ENCODE data around the gene CBARP. TPM values are rescaled to one million over a fixed set of nuclear protein-coding genes. Genes with fewer than 3 reads are reported as not detected.
"Not testable (repeated sequence)": the region's sequence is repeated elsewhere in the genome, so short reads cannot be mapped to it uniquely, and the experiment has no call there.

The CBARP gene
- total and polyA plus RNA-seq, 9 donors = 0.84 to 2.9 (median 1.8) TPM

DNA sequence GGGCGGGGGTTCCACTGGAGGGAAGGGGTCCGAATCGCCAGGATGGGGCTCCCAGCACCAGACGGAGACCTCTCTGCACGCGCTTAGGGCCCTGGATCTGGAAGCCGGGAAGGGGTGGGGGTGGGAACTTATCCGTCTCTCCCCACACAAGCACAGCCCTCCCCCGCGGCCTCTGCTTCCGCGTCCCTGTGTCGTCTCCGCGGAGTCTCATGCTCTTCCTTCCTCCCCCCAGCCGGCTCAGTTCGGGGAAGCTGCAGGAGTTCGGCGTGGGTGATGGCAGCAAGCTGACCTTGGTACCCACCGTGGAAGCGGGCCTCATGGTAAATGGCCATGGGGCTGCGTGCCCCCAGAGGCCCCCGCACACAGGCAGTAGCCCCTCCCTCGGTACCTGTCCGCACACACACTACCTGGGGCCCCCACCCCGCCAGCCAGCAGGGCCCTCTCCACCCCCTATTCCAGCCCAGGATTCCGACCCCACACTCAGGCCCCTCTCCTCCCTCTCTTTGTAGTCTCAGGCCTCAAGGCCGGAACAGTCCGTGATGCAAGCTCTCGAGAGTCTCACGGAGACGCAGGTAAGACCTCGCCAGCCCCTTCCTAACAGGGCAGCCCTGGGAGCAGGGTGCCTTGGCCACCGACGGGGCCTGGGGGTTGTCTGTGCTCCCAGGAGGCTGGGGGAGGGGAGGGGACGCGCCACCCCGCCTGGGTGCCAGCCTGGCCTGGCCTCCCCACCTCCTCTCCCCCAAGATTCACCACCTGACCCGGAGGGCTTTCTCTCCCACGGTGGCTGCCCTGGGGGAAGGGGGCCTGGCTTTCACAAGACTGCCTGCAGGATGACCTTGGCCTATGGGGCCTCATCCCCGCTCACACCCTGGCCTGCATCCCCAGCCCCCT, 13.8 kb upstream of the CBARP start:
- Histone ChIP-seq H3K27me3 (ENCODE audit: control insufficient read depth, insufficient read depth, low read length) (no peaks in the 10 kb centered on the region), H3K27ac (ENCODE audit: low read length) (peak overlapping the region; percentile 92), H3K4me3 (ENCODE audit: low read length) (peak overlapping the region; percentile 66), H3K9me3 (replicated peaks; ENCODE audit: control insufficient read depth, low read depth, low read length) (no peaks in the 10 kb centered on the region), H3K4me1 (ENCODE audit: control insufficient read depth, insufficient read depth, low read length) (peaks cover 62% of the 10 kb centered on the region), H3K36me3 (ENCODE audit: control insufficient read depth, insufficient read depth, low read length) (peaks cover 39% of the 10 kb centered on the region)
- 3% methylated on average over 24 of the region's 41 CpGs for WGBS (ENCODE audit: insufficient coverage)
- DNase-seq = peak; percentile 87

DNA sequence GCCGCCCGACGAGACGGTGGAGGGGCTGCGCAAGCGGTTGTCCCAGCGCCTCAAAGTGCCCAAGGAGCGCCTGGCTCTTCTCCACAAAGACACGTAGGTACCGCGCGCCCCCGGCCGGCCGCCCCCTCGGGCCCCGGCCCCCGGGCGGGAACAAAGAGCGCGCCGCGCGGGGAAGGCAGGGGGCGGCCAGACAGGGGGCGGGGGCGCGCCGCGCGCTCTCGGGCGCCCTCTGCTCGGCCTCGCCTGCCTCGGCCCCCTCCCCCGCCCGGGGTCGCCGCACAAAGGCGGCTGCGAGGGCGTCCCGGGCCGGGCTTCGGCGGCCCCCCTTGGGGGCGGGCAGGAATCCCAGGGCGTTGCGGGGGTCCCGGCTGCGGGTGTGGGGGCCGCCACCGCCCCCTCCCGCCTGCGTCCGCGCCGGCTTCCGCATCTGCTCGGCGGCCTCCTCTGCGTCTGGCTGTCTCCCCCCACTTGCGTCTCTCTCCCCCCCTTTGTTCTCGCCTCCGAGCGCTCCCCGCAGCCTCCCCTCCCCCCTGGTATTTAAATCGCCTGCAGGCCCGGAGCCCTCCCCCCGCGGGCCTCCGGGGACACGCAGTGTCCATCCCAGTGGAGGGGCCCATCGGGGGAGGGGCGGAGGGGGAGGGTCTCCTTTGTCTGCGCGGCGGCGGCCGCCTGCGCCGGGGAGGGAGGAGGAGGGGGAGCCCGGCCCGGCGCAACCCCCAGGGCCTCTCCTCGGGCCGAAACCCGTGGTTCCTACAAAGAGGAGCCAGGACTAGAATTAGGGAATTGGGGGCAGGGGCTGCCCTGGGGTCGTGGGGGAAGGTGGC, 12.8 kb upstream of the CBARP start:
- under 1% methylated on average over 58 of the region's 90 CpGs for WGBS (ENCODE audit: insufficient coverage)
- H3K27me3 ChIP-seq (ENCODE audit: control insufficient read depth, insufficient read depth, low read length) = no peaks in the 10 kb centered on the region
- peak; percentile 83 for DNase-seq
- peak overlapping the region; percentile 92 for H3K27ac ChIP-seq (ENCODE audit: low read length)
- H3K36me3 ChIP-seq (ENCODE audit: control insufficient read depth, insufficient read depth, low read length) = peaks cover 32% of the 10 kb centered on the region
- peaks cover 65% of the 10 kb centered on the region for H3K4me1 ChIP-seq (ENCODE audit: control insufficient read depth, insufficient read depth, low read length)
- no peaks in the 10 kb centered on the region for H3K9me3 ChIP-seq (replicated peaks; ENCODE audit: control insufficient read depth, low read depth, low read length)
- peak overlapping the region; percentile 66 for H3K4me3 ChIP-seq (ENCODE audit: low read length)

GRCh38 chr19:1249990-1250436, 12.2 kb upstream of the CBARP start:
- Histone ChIP-seq H3K27me3 (ENCODE audit: control insufficient read depth, insufficient read depth, low read length) (no peaks in the 10 kb centered on the region), H3K4me3 (ENCODE audit: low read length) (peak overlapping the region; percentile 66), H3K27ac (ENCODE audit: low read length) (peak overlapping the region; percentile 74), H3K36me3 (ENCODE audit: control insufficient read depth, insufficient read depth, low read length) (peaks cover 26% of the 10 kb centered on the region), H3K9me3 (replicated peaks; ENCODE audit: control insufficient read depth, low read depth, low read length) (no peaks in the 10 kb centered on the region), H3K4me1 (ENCODE audit: control insufficient read depth, insufficient read depth, low read length) (peaks cover 67% of the 10 kb centered on the region)
- WGBS (ENCODE audit: insufficient coverage) = under 1% methylated on average over 67 of the region's 67 CpGs
- no peak for DNase-seq

DNA sequence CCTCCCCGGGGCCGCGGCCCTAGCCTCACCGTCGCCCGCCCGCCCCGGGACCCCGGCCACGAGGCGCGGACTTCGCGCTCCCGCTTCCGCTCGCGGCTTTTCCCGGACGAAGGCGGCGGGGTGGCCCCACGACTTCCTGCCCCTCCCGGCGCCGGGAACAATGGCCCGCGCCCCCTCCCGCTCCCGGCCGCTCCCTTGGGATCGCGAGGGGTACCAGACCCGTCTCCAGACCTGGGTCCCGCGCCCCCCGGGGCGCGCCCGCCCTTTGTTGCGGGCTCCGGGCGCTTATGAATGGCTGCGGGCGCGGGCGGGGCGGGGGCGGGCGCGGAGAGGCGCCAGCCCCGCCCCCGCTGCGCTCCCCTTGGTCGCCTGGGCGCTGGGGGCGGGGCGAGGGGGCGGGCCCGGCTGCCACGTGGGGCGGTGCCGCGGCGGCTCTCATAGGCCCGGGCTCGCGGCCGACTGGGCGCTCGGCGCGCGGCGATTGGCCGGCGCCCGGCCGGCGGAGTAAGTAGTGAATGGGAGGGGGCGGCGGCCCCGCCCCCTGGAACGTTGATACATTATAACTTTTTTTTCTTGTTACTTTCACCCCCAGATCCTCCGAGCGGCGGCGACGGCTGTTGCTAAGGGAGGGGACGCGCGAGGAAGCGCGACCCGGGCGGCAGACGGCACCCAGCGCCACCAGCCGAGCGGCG, 11.6 kb upstream of the CBARP start:
- no peaks in the 10 kb centered on the region for H3K9me3 ChIP-seq (replicated peaks; ENCODE audit: control insufficient read depth, low read depth, low read length)
- H3K27ac ChIP-seq (ENCODE audit: low read length) = peak overlapping the region; percentile 94
- H3K27me3 ChIP-seq (ENCODE audit: control insufficient read depth, insufficient read depth, low read length) = no peaks in the 10 kb centered on the region
- peak; percentile 99 for DNase-seq
- H3K4me1 ChIP-seq (ENCODE audit: control insufficient read depth, insufficient read depth, low read length) = peaks cover 67% of the 10 kb centered on the region
- 0% methylated on average over 73 of the region's 102 CpGs for WGBS (ENCODE audit: insufficient coverage)
- peak overlapping the region; percentile 66 for H3K4me3 ChIP-seq (ENCODE audit: low read length)
- peaks cover 24% of the 10 kb centered on the region for H3K36me3 ChIP-seq (ENCODE audit: control insufficient read depth, insufficient read depth, low read length)

DNA sequence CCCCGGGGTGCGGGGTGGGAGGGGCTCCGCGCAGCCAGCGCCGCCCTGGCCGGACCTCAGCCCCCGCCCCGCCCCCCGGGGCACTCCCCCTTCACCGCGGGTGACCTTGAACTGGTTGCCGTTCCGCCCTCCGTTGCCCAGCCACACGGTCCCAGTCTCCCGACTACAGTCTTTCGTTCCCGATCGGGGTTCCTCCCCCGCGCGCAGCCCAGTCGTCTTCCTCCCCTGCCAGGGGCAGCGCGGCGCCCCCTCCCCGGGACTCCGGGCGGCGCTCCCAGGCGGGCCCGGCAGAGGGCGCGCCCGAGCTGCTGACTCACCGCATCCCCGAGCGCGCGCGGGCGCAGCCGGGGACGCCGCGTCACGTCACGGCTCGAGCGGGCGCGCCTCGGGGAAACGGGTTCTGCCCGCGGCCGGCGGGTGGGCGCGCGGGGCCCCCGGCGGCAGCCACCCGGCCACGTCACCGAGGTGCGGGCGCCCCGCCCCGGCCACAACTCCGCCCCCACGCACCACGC, 11.0 kb upstream of the CBARP start:
- peak; percentile 91 for DNase-seq
- H3K9me3 ChIP-seq (replicated peaks; ENCODE audit: control insufficient read depth, low read depth, low read length) = no peaks in the 10 kb centered on the region
- WGBS (ENCODE audit: insufficient coverage) = under 1% methylated on average over 74 of the region's 74 CpGs
- peaks cover 19% of the 10 kb centered on the region for H3K36me3 ChIP-seq (ENCODE audit: control insufficient read depth, insufficient read depth, low read length)
- peaks cover 70% of the 10 kb centered on the region for H3K4me1 ChIP-seq (ENCODE audit: control insufficient read depth, insufficient read depth, low read length)
- H3K27ac ChIP-seq (ENCODE audit: low read length) = peak overlapping the region; percentile 99
- H3K4me3 ChIP-seq (ENCODE audit: low read length) = peak overlapping the region; percentile 77
- H3K27me3 ChIP-seq (ENCODE audit: control insufficient read depth, insufficient read depth, low read length) = no peaks in the 10 kb centered on the region

DNA sequence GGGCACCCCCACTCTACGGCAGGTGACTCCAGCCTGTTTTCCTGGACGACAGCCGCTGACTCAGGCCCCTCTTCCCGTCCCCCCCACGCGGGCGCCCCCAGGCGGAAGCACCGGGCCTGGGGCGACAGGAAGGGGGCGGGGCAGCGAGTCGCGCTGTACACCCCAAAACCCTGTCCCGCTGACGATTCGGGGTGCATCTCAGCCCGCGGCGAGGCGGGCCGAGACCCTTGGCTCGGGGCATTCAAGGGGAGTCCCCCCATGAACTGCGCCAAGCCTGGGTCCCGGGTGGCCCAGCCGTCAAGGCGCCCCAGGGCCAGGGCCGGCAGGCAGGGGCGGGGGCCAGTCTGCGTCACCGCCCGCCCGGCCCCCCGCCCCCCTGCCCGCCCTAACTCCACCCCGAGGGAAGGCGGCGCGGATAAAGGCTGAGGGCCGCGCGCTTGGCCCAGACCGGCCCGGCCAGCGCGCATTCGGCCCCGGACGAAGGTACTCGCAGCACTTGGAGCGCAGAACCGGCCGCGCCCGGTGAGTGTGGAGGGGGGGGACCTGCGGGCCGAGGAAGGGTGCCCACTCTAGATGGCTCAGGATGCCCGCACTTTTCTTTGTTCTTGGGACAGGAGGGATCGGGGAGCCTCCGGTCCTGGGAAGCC, 10.5 kb upstream of the CBARP start, which contains the start of gene MIDN:
TSS of gene MIDN (plus strand) at position 445 of the 647 bp plus-strand sequence. CDS start 1,714 bp downstream, outside the sequence.
- H3K9me3 ChIP-seq (replicated peaks; ENCODE audit: control insufficient read depth, low read depth, low read length) = no peaks in the 10 kb centered on the region
- peak within 1 kb of the TSS; percentile 99 for H3K27ac ChIP-seq (ENCODE audit: low read length)
- DNase-seq = peak; percentile 93
- WGBS (ENCODE audit: insufficient coverage) = 3% methylated on average over 32 of the region's 60 CpGs
- peaks cover 70% of the 10 kb centered on the region for H3K4me1 ChIP-seq (ENCODE audit: control insufficient read depth, insufficient read depth, low read length)
- H3K36me3 ChIP-seq (ENCODE audit: control insufficient read depth, insufficient read depth, low read length) = peaks cover 13% of the 10 kb centered on the region
- no peaks in the 10 kb centered on the region for H3K27me3 ChIP-seq (ENCODE audit: control insufficient read depth, insufficient read depth, low read length)
- peak within 1 kb of the TSS; percentile 77 for H3K4me3 ChIP-seq (ENCODE audit: low read length)

DNA sequence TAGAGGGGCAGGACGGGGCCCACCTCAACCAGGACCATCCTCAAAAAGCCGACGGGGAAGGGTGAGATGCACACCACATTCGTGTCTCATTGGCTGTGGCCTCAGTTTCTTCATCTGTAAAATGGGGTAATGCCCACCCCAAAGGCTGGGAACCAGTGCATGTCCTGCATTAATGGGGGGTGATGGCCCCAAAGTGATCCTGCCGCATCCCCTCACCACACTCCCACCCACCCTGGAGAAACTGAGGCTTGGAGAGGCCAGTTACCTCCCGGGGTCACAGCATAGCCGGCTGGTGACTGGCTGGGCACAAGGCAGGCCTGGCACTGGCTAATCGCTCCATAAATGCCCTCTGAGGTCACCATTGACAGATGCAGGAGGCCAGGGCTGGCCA, 9.9 kb upstream of the CBARP start:
- peak overlapping the region; percentile 77 for H3K4me3 ChIP-seq (ENCODE audit: low read length)
- 60% methylated on average over 4 of the region's 8 CpGs for WGBS (ENCODE audit: insufficient coverage)
- peaks cover 12% of the 10 kb centered on the region for H3K36me3 ChIP-seq (ENCODE audit: control insufficient read depth, insufficient read depth, low read length)
- DNase-seq = peak; percentile 84
- no peaks in the 10 kb centered on the region for H3K9me3 ChIP-seq (replicated peaks; ENCODE audit: control insufficient read depth, low read depth, low read length)
- peak overlapping the region; percentile 99 for H3K27ac ChIP-seq (ENCODE audit: low read length)
- peaks cover 70% of the 10 kb centered on the region for H3K4me1 ChIP-seq (ENCODE audit: control insufficient read depth, insufficient read depth, low read length)
- no peaks in the 10 kb centered on the region for H3K27me3 ChIP-seq (ENCODE audit: control insufficient read depth, insufficient read depth, low read length)

GRCh38 chr19:1246265-1247087, 8.7 kb upstream of the CBARP start:
- DNase-seq = peak; percentile 63
- H3K4me3 ChIP-seq (ENCODE audit: low read length); H3K9me3 ChIP-seq (replicated peaks; ENCODE audit: control insufficient read depth, low read depth, low read length); H3K36me3 ChIP-seq (ENCODE audit: control insufficient read depth, insufficient read depth, low read length); H3K27me3 ChIP-seq (ENCODE audit: control insufficient read depth, insufficient read depth, low read length): not testable (repeated sequence)
- 71% methylated on average over 13 of the region's 27 CpGs for WGBS (ENCODE audit: insufficient coverage)
- Histone ChIP-seq H3K27ac (ENCODE audit: low read length) (peak overlapping the region; percentile 99), H3K4me1 (ENCODE audit: control insufficient read depth, insufficient read depth, low read length) (peaks cover 64% of the 10 kb centered on the region)
